C4-2B (cell line): ENCODE data around the gene PNCK.

Experiments
- ZFX ChIP-seq: fragments of 450-650 bp; IDR thresholded peaks from 2 replicates; pipeline ENCODE4 v1.6.1; 2017
- TF ChIP-seq, protein P1 (sequence below): fragments of 450-650 bp; conservative IDR thresholded peaks from 2 replicates; pipeline ENCODE4 v1.5.1; 2017; ENCODE audit warnings: mild to moderate bottlenecking

DNA sequence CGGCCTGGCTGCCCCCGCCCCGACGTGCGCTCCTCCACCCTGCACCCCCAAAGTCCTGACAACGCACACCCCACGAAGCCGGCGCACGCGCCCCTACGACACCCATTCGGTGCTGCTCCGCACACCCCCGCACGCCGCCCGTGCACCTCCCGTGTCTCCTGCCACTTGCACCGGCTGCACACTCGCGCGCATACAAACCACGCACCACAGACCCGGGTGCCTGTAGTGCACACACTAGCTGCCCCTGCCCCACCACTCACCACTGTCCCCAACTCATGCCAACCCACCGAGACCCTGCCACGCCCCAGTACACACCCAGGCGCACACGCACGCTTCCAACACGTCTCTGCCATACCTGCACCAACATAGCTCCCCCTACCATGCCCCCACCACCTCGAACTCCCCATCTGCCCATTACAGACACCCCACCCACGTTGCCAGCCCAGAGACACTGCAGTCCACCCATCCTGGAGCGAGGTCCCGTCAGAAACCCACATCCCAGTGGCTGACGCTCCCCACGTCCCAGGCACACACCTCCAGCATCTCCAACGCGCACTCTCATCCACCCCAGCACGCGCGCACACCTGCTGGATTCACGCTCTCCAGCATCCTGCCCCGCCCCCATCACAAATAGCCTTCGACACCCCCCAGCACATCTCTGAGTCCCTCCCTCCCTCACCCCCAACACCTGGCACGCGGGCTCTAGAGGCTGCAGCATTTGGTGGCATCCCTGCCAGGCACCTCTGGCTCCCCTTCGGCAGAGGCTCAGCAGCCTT is 30.8 kb downstream of the PNCK start:
- TF ChIP-seq, protein P1, sequence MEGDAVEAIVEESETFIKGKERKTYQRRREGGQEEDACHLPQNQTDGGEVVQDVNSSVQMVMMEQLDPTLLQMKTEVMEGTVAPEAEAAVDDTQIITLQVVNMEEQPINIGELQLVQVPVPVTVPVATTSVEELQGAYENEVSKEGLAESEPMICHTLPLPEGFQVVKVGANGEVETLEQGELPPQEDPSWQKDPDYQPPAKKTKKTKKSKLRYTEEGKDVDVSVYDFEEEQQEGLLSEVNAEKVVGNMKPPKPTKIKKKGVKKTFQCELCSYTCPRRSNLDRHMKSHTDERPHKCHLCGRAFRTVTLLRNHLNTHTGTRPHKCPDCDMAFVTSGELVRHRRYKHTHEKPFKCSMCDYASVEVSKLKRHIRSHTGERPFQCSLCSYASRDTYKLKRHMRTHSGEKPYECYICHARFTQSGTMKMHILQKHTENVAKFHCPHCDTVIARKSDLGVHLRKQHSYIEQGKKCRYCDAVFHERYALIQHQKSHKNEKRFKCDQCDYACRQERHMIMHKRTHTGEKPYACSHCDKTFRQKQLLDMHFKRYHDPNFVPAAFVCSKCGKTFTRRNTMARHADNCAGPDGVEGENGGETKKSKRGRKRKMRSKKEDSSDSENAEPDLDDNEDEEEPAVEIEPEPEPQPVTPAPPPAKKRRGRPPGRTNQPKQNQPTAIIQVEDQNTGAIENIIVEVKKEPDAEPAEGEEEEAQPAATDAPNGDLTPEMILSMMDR = no peak
- TF ChIP-seq ZFX = no peak
